Glutamatergic neuron (in vitro differentiated cells): Measurements from ENCODE around the gene ZNF493. TPM values are rescaled to one million over a fixed set of nuclear protein-coding genes. Genes with fewer than 3 reads are reported as not detected.

ENCODE experiments used
- DNase-seq: peaks from one replicate; pipeline ENCODE4 v3.0.0; 2022
- H3K27ac Mint-ChIP-seq: one replicate; pipeline ENCODE4 v1.8.0; 2020; ENCODE audit warnings: mild to moderate bottlenecking, mixed read lengths, inconsistent platforms; ENCODE audit not compliant: unreplicated experiment
- H3K27me3 Mint-ChIP-seq: one replicate; pipeline ENCODE4 v1.8.0; 2020; ENCODE audit warnings: mild to moderate bottlenecking, moderate library complexity, mixed read lengths, inconsistent platforms; ENCODE audit not compliant: unreplicated experiment
- H3K36me3 Mint-ChIP-seq: one replicate; pipeline ENCODE4 v1.8.0; 2020; ENCODE audit warnings: mild to moderate bottlenecking, mixed read lengths, inconsistent platforms; ENCODE audit not compliant: unreplicated experiment
- H3K4me1 Mint-ChIP-seq: one replicate; pipeline ENCODE4 v1.8.0; 2020; ENCODE audit warnings: mild to moderate bottlenecking, low read depth, mixed read lengths, inconsistent platforms; ENCODE audit not compliant: unreplicated experiment
- H3K4me3 Mint-ChIP-seq: one replicate; pipeline ENCODE4 v1.8.0; 2020; ENCODE audit warnings: mild to moderate bottlenecking, mixed read lengths, inconsistent platforms; ENCODE audit not compliant: unreplicated experiment
- H3K9me3 Mint-ChIP-seq: one replicate; pipeline ENCODE4 v1.8.0; 2020; ENCODE audit warnings: mild to moderate bottlenecking, moderate library complexity, mixed read lengths, inconsistent platforms; ENCODE audit not compliant: unreplicated experiment
- CTCF ChIP-seq: fragments of 200-600 bp; sonication (generic); IDR thresholded peaks from one replicate; pipeline ENCODE4 v1.5.0; 2021; ENCODE audit not compliant: partially characterized antibody, unreplicated experiment
- long read RNA-seq: library from polyadenylated mRNA; unstranded; transcript quantifications from one replicate; pipeline ENCODE4 v2.0.0, GENCODE V29; 2020; ENCODE audit not compliant: unreplicated experiment
- total RNA-seq: library from RNA; stranded (reverse); fragmentation: NEBNext Ultra II Directional; extraction: Animal tissue kit (Norgen Biotek cat#: 25700); gene quantifications from one replicate; pipeline ENCODE4 v1.2.1, GENCODE V29; 2021; ENCODE audit not compliant: unreplicated experiment

Gene ZNF493
- total RNA-seq: 56.4 TPM
- long read RNA-seq, transcript ZNF493-208 (1 exons, 1,769 nt): major isoform, 5 of 14 reads
- long read RNA-seq, partial matches to known transcripts: 6 of 14 reads
- long read RNA-seq, other reads (novel, unspliced or antisense): 0 of 14 reads

DNA sequence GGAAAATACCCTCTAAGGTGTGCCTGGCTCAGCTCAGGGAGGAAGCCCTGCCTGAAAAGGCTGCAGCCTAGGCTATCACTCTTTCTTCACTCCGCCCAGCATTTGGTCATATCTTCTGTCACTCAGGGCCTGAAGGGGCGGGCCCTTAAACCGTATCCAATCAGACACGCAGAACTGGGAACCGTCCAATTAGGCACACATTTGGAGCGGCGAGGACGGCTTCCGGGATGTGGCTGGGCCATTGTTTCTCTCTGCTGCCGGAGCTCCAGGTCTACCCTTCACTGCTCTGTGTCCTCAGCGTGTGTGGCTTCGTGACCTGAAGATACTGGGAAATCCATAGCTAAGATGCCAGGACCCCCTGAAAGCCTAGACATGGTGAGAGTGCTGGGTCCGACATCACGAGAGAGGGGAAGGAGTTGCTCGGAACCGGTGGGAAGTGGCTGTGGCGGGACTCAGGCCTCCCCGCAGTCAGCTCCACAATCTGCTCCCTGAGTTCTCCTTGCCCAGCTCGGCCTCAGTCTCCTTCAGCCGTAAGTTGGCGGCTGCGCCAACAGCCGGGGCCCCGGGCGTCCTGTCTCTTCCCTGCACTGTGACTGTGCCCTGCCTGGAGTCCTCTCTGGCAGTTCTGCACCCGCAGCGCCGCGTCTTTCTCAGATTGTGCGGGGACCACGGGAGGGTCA is at the start of gene ZNF493:
Gene ZNF493 (plus strand): TSS at position 241 of the 680 bp plus-strand sequence. CDS start 105 bp downstream, at position 346.
- no peak for TF ChIP-seq CTCF
- peak; percentile 92 for DNase-seq
- H3K4me3 Mint-ChIP-seq: peak within 1 kb of the TSS; percentile 96
- peaks cover 3% of the 10 kb centered on the region for H3K4me1 Mint-ChIP-seq
- H3K36me3 Mint-ChIP-seq: peaks cover 22% of the 10 kb centered on the region
- peak within 1 kb of the TSS; percentile 99 for H3K27ac Mint-ChIP-seq
- H3K27me3 Mint-ChIP-seq: no peaks in the 10 kb centered on the region
- H3K9me3 Mint-ChIP-seq: peaks cover 3% of the 10 kb centered on the region

GRCh38 chr19:21352830-21353229 is 44.1 kb upstream of the ZNF493 start:
- Mint-ChIP-seq H3K36me3 (peaks cover 4% of the 10 kb centered on the region), H3K27ac (no peak overlapping the region), H3K27me3 (no peaks in the 10 kb centered on the region), H3K4me3 (no peak overlapping the region), H3K4me1 (no peaks in the 10 kb centered on the region), H3K9me3 (peaks cover 2% of the 10 kb centered on the region)
- no peak for TF ChIP-seq CTCF
- DNase-seq: no peak

DNA sequence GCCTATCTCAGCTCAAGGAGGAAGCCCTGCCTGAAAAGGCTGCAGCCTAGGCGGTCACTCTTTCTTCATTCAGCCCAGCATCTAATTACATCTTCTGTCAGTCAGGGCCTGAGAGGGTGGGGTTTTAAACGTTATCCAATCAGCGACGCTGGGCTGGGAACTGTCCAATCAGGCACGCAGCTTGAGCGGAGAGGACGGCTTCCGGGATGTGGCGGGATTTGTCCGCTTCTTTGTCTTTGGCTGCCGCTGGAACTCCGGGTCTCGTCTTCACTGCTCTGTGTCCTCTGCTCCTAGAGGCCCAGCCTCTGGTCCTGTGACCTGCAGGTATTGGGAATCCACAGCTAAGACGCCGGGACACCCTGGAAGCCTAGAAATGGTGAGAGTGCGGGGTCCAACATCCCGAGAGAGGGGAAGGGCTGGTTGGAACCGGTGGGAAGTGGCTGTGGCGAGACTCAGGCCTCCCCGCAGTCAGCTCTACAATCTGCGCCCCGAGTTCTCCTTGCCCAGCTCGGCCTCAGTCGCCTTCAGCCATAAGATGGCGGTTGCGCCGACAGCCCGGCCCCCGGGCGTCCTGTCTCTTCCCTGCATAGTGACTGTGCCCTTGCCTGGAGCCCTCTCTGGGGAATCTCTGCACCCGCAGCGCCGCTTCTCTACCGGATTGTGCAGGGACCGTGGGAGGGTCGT is 38.0 kb upstream of the ZNF493 start, which contains the start of gene ZNF738:
Gene ZNF738 (plus strand): TSS at position 233 of the 684 bp plus-strand sequence. CDS start 141 bp downstream, at position 374.
- DNase-seq: peak; percentile 89
- no peaks in the 10 kb centered on the region for H3K4me1 Mint-ChIP-seq
- peaks cover 7% of the 10 kb centered on the region for H3K27me3 Mint-ChIP-seq
- peak within 1 kb of the TSS; percentile 99 for H3K4me3 Mint-ChIP-seq
- no peak for TF ChIP-seq CTCF
- peaks cover 8% of the 10 kb centered on the region for H3K36me3 Mint-ChIP-seq
- peaks cover 8% of the 10 kb centered on the region for H3K9me3 Mint-ChIP-seq
- peak within 1 kb of the TSS; percentile 100 for H3K27ac Mint-ChIP-seq

GRCh38 chr19:21362291-21362690 is 34.6 kb upstream of the ZNF493 start:
- Mint-ChIP-seq H3K27me3 (peaks cover 7% of the 10 kb centered on the region), H3K4me3 (peak overlapping the region; percentile 52), H3K9me3 (peaks cover 8% of the 10 kb centered on the region), H3K4me1 (no peaks in the 10 kb centered on the region), H3K27ac (no peak overlapping the region), H3K36me3 (peaks cover 16% of the 10 kb centered on the region)
- no peak for DNase-seq
- TF ChIP-seq CTCF: no peak
